HG03439 (cell line): ENCODE data around the gene SLC39A11.
"Not testable (repeated sequence)": the region's sequence is repeated elsewhere in the genome, so short reads cannot be mapped to it uniquely, and the experiment has no call there.

Experiments used
- ATAC-seq: cut with Tn5 transposase; IDR thresholded peaks from one replicate; pipeline ENCODE4 v1.9.1; 2021; ENCODE audit warnings: mild to moderate bottlenecking, moderate library complexity; ENCODE audit not compliant: unreplicated experiment

SLC39A11 gene

GRCh38 chr17:72726936-72727335, 365.6 kb downstream of the SLC39A11 start:
- peak; percentile 90 for ATAC-seq

GRCh38 chr17:72725433-72726068, 366.9 kb downstream of the SLC39A11 start:
- ATAC-seq, result no peak

- no peak for ATAC-seq
These were observed 368.2 kb downstream of the SLC39A11 start for GRCh38 chr17:72724267-72724666.

DNA sequence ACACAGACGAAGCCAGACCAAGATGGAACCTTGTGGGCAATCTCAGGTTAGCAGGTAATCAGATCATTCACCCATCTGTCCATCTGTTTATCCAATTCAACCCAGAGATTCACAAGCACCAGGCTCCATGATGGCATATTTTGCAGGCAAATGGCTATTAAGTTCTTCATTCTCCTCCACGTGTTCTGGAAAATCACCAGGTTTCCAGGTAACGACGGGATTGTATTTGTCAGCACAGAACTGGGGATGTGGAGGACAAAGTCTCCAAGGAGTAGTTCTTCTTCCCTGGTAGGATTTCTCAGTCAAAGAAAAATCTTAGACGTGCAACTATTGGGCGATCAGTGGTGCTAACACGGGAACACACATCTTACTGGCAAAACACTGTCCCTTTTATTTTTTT, 368.8 kb downstream of the SLC39A11 start:
- no peak for ATAC-seq

GRCh38 chr17:72720494-72720825, 372.0 kb downstream of the SLC39A11 start:
- ATAC-seq, result no peak

DNA sequence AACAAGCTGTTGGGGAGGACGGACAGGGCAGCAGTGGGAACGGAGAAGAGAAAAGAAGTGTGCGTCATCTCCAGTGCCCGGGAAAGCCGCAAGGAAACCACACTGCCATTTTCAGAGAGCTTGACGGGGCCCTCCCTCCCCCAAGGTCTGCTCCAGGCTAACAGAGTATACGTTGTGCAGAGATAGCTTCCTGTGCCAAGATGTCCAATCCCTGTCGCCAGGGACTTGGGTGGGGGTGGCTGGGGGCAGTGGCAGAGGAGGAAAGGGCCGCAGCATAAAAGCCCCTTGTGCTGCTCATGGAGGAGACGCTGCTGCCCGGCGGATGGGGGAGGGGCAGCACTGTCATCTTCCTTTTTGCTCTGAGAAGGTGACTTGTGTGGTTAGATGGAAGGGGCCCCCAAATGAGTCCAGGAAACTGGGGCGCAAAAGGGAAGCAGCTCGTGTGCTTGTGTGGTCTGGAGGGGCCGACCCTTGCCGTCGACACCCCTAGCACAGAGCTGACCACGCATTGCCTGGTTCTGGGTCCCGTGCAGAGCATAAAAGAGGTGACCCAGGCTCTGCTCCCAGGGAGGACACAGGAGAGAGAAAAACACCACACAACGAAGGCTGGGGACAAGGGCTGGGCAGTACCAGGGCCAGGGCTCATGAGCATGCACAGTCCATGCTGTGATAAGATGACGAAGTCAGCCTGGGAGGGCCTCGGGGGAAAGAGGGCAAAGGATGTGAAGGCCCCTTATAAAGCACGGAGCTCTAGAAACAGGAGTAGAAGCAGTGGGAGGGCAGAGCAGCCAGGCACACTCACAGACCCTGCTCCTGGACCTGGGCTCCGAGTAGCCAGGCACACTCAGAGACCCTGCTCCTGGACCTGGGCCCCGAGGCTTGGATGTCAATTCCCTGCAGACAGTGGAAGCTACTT, 372.7 kb downstream of the SLC39A11 start:
- ATAC-seq, result no peak

DNA sequence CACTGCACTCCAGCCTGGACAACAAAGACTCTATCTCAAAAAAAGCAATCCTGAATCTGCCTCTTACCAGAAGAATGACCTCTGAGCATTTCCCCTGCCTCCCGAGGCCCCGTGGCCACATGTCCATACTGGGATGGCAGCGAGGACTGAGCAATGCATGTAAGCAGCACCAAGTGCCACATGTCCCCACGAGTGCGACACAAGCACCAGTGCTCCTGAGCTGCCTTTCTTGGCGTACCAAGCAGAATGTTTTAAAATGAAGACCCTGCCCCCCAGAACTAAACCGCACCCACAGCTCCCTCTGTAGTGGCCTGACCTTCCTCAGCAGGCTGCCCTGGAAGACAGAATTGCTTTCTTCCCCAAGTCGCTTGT, 373.3 kb downstream of the SLC39A11 start:
- no peak for ATAC-seq

DNA sequence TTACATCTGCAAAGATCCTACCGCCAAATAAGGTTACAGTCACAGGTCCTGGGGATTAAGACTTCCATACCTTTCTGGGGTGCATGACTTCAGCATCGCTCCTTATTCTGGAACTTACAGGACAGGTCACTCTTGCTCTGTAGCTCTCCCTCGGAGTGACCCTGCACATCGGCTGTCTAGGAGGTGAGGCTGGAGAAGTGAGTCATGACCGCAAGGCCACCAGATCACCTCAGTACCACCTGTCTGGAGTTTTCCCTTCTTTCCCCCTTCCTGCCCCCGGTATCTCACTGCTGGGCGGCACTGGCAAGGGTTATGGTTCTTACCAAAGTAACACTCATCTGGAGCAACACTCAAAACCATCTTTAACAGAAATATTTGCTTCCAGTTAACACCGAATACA, 374.8 kb downstream of the SLC39A11 start:
- no peak for ATAC-seq

DNA sequence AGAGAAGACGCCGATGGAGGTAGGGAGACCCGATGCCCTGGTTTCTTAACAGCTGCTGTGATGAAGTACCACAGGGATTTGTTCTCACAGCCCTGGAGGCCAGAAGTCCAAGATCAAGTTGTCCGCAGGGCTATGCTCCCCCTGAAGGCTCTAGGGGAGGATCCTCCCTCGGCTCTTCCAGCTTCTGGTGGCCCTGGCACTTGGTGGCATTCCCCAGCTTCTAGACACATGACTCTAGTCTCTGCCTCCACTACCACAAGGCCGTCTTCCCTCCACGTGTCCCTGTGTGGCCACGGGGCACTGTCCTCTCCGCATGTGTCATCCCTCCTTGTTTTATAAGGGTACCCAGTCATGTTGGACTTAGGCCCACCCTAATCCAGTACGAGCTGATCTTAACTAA, 375.2 kb downstream of the SLC39A11 start:
- ATAC-seq, result no peak

- ATAC-seq, result no peak
These were observed 376.4 kb downstream of the SLC39A11 start for GRCh38 chr17:72715906-72716572.

DNA sequence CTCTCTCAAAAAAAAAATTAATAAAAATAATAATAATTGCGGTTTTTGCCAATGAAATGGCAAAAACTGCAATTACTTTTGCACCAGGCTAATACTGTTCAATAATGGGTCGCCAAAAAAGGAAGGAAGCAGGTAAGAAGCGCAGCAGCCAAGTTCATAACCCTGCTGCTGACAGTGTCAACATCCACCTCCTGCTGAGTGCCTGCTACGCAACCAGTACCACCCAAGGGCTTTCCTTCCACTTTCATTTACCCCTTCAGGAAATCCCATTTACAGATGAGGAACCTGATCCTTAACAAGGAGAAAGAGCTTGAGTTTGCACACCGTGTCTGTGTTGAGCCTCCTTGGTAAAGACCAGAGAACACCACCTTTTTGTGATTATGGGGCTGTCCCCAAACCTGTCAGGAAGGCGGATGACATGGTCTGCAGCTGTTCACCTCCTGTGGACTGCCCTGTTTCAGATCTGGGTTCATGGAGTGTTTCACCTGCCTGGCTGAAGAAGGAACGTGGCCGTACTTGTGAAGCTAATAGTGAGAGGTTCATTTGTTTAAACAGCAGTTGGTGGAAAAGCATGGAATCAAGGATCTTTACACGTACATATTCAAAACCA, 378.0 kb downstream of the SLC39A11 start:
- no peak for ATAC-seq

- no peak for ATAC-seq
These were observed 378.8 kb downstream of the SLC39A11 start for GRCh38 chr17:72713701-72714100.

GRCh38 chr17:72711521-72712310, 380.8 kb downstream of the SLC39A11 start:
- no peak for ATAC-seq

DNA sequence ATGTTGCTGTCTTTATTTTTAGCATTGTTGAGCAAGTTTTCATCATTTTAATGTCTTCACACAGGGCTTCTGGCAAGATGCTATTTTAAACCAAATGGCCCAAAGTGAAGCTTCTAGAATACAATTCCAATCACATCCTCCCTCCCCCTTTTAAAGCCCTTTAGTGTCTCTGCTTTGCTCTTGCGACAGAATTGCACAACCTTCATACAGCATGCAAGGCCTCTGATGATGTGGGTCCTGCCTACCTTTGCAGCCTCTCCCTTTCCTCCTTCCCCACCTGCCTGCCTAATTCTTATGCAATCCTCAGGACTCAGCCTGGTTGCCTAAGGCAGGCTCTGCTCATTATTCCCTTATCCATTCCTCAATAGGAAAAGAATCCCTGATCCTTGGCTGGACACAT, 381.7 kb downstream of the SLC39A11 start:
- ATAC-seq, result no peak

DNA sequence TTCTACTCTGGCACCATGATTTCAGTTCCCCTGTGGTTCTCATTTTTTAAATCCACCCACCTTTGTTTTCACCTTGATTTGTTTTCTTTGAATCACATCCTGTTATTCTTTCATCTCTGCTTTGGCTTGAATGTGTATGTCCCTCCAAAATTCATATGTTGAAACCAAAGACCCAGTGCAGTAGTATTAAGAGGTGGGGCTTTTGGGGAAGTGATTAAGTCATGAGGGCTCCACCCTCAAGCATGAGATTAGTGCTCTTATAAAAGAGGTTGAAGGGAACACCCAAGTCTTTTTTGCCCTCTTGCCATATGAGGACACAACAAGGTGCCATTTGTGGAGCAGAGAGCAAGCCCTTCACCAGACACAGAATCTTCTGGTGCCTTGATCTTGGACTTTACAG, 382.3 kb downstream of the SLC39A11 start:
- ATAC-seq, result no peak

DNA sequence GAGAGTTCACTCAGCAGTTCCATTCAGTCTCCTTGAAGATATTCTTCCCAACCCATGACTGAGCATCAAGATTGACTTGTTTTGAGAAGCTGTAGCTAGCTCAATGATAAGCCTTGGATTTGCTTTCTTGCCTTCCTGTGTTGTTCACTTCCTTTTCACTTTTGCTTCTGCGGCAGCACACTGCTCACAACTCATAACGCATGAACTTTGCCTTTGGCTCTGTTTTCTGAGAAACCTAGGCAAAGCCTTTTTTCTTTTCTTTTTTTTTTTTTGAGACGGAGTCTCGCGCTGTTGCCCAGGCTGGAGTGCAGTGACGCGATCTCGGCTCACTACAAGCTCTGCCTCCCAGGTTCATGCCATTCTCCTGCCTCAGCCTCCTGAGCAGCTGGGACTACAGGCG, 383.8 kb downstream of the SLC39A11 start:
- not testable (repeated sequence) for ATAC-seq

DNA sequence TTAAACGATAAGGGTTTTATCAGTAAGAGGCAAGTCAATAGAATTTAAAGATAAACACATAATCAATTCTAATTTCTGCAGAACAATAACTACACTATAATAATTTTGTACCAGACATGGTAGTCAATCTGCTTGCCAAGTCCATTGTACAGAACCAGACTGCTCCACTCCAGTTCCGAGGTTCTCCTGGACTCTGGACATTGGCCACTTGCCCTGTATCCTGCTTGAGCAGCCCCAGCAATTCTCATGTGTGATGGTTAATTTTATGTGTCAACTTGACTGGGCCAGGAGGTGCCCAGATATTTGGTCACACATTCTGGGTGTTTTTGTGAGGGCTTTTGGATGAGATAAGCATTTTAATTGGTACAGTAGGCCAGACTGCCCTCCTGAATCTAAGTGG, 384.6 kb downstream of the SLC39A11 start:
- no peak for ATAC-seq

- ATAC-seq, result no peak
These were observed 386.0 kb downstream of the SLC39A11 start for GRCh38 chr17:72706396-72706981.

DNA sequence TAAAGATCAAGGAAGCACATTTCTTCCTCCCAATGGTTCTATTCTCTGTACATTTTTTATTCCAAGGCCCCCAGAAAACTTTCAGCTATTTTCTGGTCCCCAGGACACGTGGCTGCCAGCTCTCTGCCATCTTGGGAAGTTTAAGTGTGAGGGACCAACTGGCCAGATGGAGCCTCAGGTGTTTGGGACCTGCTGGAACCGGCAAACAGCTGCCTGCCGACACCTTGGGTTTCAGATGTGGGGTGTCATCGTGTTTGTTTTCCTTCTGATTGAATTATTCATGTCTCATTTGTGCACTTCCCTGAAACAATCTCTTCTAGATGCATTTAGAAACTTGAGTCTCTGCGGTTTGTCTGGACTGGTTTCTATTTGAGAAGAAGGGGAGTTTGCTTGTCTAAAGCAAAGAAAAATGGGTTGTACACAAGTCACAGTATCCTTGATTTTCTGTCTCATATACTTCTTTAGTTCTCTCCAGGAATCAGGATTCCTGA, 386.5 kb downstream of the SLC39A11 start:
- no peak for ATAC-seq

DNA sequence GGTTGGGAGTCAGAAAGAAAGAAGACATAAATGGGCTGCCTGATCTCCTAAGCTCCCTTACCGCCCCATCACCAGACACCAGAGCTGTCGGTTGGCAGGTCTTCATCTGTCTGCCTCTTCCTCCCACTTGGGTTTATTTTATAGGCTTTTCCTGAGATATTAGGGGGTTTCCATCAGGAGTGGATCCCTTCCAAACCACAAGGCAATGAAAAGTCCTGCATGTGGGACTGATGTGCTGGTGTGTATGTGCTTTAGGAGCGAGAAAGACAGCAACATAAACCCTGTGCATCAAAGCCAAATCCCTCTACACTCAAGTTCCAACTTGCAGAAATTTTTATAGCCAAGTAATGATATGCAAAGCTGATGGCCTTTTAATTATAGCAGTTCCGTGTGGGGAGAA, 389.5 kb downstream of the SLC39A11 start:
- ATAC-seq, result no peak
